ENCODE results near the gene GALNT14.

DNA sequence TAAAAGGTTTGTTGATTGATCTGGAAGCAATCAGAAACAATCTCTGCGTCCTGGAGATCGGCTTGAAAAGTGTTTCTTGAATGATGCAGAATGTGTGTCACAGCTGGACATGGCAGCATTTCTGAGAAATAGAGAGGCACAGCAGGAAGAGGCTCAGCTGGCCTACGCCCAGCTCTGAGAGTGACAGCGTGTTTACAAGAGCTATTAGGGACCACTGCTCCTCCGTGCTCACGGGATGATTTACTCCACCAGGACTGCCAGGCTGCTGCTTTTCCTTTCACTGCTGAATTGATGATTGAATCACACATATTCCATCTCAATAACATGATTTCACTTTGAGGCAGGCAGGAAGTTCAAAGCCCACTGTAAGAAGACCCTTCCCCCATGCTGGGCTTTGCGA, 62.8 kb downstream of the GALNT14 start:
- TF ChIP-seq, protein P1, sequence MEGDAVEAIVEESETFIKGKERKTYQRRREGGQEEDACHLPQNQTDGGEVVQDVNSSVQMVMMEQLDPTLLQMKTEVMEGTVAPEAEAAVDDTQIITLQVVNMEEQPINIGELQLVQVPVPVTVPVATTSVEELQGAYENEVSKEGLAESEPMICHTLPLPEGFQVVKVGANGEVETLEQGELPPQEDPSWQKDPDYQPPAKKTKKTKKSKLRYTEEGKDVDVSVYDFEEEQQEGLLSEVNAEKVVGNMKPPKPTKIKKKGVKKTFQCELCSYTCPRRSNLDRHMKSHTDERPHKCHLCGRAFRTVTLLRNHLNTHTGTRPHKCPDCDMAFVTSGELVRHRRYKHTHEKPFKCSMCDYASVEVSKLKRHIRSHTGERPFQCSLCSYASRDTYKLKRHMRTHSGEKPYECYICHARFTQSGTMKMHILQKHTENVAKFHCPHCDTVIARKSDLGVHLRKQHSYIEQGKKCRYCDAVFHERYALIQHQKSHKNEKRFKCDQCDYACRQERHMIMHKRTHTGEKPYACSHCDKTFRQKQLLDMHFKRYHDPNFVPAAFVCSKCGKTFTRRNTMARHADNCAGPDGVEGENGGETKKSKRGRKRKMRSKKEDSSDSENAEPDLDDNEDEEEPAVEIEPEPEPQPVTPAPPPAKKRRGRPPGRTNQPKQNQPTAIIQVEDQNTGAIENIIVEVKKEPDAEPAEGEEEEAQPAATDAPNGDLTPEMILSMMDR (IDR thresholded peaks at IDR 0.05) = no peak
- TF ChIP-seq POLR2AphosphoS5 (IDR thresholded peaks at IDR 0.05) (no peak), POLR2A (IDR thresholded peaks at IDR 0.05) (no peak)
